Right lobe of liver (tissue), 6 donors: ENCODE results near the gene NAALADL2. TPM values are rescaled to one million over a fixed set of nuclear protein-coding genes. Genes with fewer than 3 reads are reported as not detected.
A peak's percentile ranks its signal among the peaks of the same experiment; 100 is the strongest.
"Not testable (repeated sequence)": the region's sequence is repeated elsewhere in the genome, so short reads cannot be mapped to it uniquely, and the experiment has no call there.

Experiments used
- ATAC-seq, 4 donors: fragments of 200-7000 bp; cut with Tn5 transposase; one replicate each; pipeline ENCODE4 v1.9.1; 2020; ENCODE audit warnings: mild to moderate bottlenecking in 4 of 4, moderate library complexity in 4 of 4
- DNase-seq, 3 donors: peaks; one replicate each; pipeline ENCODE4 v3.0.0-alpha.2; 2020
- H3K27ac ChIP-seq, 3 donors: fragments of 200-600 bp; one replicate each; pipeline ENCODE4 v1.8.0; 2022
- H3K27me3 ChIP-seq, 2 donors: fragments of 200-600 bp; one replicate each; pipeline ENCODE4 v1.8.0; 2022
- H3K36me3 ChIP-seq, 4 donors: fragments of 200-600 bp; sonication (generic) in 1 of 4; one replicate each; pipeline versions ENCODE4 v1.5.1 to v1.8.0; 2017 to 2022; ENCODE audit warnings: control low read depth in 1 of 4
- H3K4me1 ChIP-seq, 4 donors: fragments of 200-600 bp; sonication (generic) in 1 of 4; one replicate each; pipeline versions ENCODE4 v1.5.1 to v1.8.0; 2017 to 2022; ENCODE audit warnings: control low read depth in 1 of 4
- H3K4me3 ChIP-seq, 3 donors: fragments of 200-600 bp; one replicate each; pipeline ENCODE4 v1.8.0; 2022
- H3K9me3 ChIP-seq, 4 donors: fragments of 200-600 bp; sonication (generic) in 1 of 4; one replicate each; pipeline versions ENCODE4 v1.5.1 to v1.8.0; 2017 to 2022; ENCODE audit warnings: control low read depth in 1 of 4
- CTCF ChIP-seq, 4 donors: fragments of 200-600 bp in 3 of 4; fragments of 450-650 bp in 1 of 4; IDR thresholded peaks; one replicate each; pipeline versions ENCODE4 v1.5.1 to v1.8.0; 2016 to 2022; ENCODE audit warnings: antibody characterized with exemption in 4 of 4, mild to moderate bottlenecking in 2 of 4
- POLR2A ChIP-seq: fragments of 450-650 bp; IDR thresholded peaks from one replicate; pipeline ENCODE4 v1.6.1; 2017; ENCODE audit warnings: antibody characterized with exemption, mild to moderate bottlenecking
- WGBS: methylation state at CpG from one replicate; pipeline ENCODE4 v1.1.6; 2018; ENCODE audit warnings: low coverage, low lambda C conversion rate; ENCODE audit not compliant: insufficient coverage; ENCODE audit errors: missing lambda C conversion rate; 5-methylcytosine and 5-hydroxymethylcytosine counted together
- intact Hi-C, 2 donors: fragments of 100-400 bp; cut with DNase I; formaldehyde crosslinking; loops; one replicate each; pipeline versions ENCODE4 v1.11.2 to v1.14.1; 2022
- total RNA-seq, 6 experiments: library from RNA; depleted of rRNA in 2 of 6; stranded (reverse); fragments of >200 nt in 2 of 6; fragmentation: NEBNext Ultra II Directional in 3 of 6; extraction: Animal tissue kit (Norgen Biotek cat#: 25700) in 3 of 6; gene quantifications; one replicate each; pipeline versions ENCODE4 v1.1.0 to v1.2.4, GENCODE V29; 2016 to 2023
- donor health status: DM: no; HTN: yes; CAD: no.
- donor health status: DM: no; HTN: no; CAD: no.
- donor health status: DM: no; HTN: no; CAD: no.
- donor health status: DM: no; HTN: yes; CAD: no.
- donor health status: DM: no; HTN: yes; CAD: no.

The NAALADL2 gene
- total RNA-seq, 6 experiments from 2014 or later, result 0.86 to 4.9 (median 3.2) TPM

GRCh38 chr3:175416600-175416999, 557.5 kb downstream of the NAALADL2 start:
- no peak for DNase-seq
- Histone ChIP-seq H3K27me3 (no peaks in the 10 kb centered on the region), H3K4me3 (no peak overlapping the region), H3K4me1 (no peaks in the 10 kb centered on the region), H3K27ac (no peak overlapping the region), H3K36me3 (no peaks in the 10 kb centered on the region), H3K9me3 (no peaks in the 10 kb centered on the region)
- 81% methylated on average over 2 of the region's 2 CpGs for WGBS
- no peak for ATAC-seq
- intact Hi-C loops, result no loop called here
- TF ChIP-seq POLR2A (no peak), CTCF (IDR thresholded peaks at IDR 0.05) (no peak)

- Histone ChIP-seq H3K27ac (no peak overlapping the region), H3K4me3 (no peak overlapping the region), H3K9me3 (no peaks in the 10 kb centered on the region), H3K36me3 (no peaks in the 10 kb centered on the region), H3K27me3 (no peaks in the 10 kb centered on the region), H3K4me1 (no peaks in the 10 kb centered on the region)
- TF ChIP-seq POLR2A (no peak), CTCF (IDR thresholded peaks at IDR 0.05) (no peak)
- ATAC-seq (no peak), DNase-seq (no peak)
- 77% methylated on average over 1 of the region's 1 CpG for WGBS
- intact Hi-C loops, result no loop called here
Observed at GRCh38 chr3:175417426-175417825, 558.3 kb downstream of the NAALADL2 start.

GRCh38 chr3:175421902-175422301, 562.8 kb downstream of the NAALADL2 start:
- ATAC-seq (no peak), DNase-seq (no peak)
- Histone ChIP-seq H3K4me3 (no peak overlapping the region), H3K4me1 (no peaks in the 10 kb centered on the region), H3K36me3 (no peaks in the 10 kb centered on the region), H3K27ac (no peak overlapping the region), H3K9me3 (no peaks in the 10 kb centered on the region), H3K27me3 (no peaks in the 10 kb centered on the region)
- intact Hi-C loops, result no loop called here
- WGBS, result 70% methylated on average over 2 of the region's 2 CpGs
- TF ChIP-seq POLR2A, result no peak
- TF ChIP-seq CTCF (IDR thresholded peaks at IDR 0.05), result no peak

- peak in 1 of 4 donors; percentile 31 for TF ChIP-seq CTCF (IDR thresholded peaks at IDR 0.05)
- TF ChIP-seq POLR2A, result no peak
- Histone ChIP-seq H3K4me1 (no peaks in the 10 kb centered on the region), H3K27ac (no peak overlapping the region), H3K9me3 (no peaks in the 10 kb centered on the region), H3K4me3 (no peak overlapping the region), H3K27me3 (no peaks in the 10 kb centered on the region), H3K36me3 (no peaks in the 10 kb centered on the region)
- 78% methylated on average over 2 of the region's 2 CpGs for WGBS
- DNase-seq (no peak), ATAC-seq (no peak)
- intact Hi-C loops, result no loop called here
Observed at GRCh38 chr3:175422744-175423143, 563.6 kb downstream of the NAALADL2 start.

GRCh38 chr3:175423848-175424247, 564.7 kb downstream of the NAALADL2 start:
- H3K27ac ChIP-seq, ATAC-seq: not testable (repeated sequence)
- WGBS, result 73% methylated on average over 2 of the region's 2 CpGs

More at GRCh38 chr3:175423848-175424247, 564.7 kb downstream of the NAALADL2 start:
- H3K9me3 ChIP-seq, H3K4me3 ChIP-seq, DNase-seq, H3K36me3 ChIP-seq, H3K4me1 ChIP-seq, intact Hi-C loops, H3K27me3 ChIP-seq: not testable (repeated sequence)
